ENCODE data around the gene PDIA6.

Gene PDIA6

GRCh38 chr2:10833021-10833420 is 20.4 kb upstream of the PDIA6 start:
- Histone ChIP-seq H3K9ac (ENCODE audit: low read depth in 1 of 2, low read length in 2 of 2) (no peak overlapping the region), H3K36me3 (ENCODE audit: control insufficient read depth in 2 of 2, insufficient read depth in 2 of 2, low read length in 2 of 2) (no peaks in the 10 kb centered on the region), H3K4me1 (ENCODE audit: control insufficient read depth in 2 of 2, insufficient read depth in 2 of 2, low read length in 2 of 2) (peaks cover 4 to 14% of the 10 kb centered on the region in 2 donors), H3K27ac (ENCODE audit: low read depth in 2 of 2, low read length in 2 of 2) (no peak overlapping the region), H3K27me3 (ENCODE audit: control insufficient read depth in 2 of 2, insufficient read depth in 2 of 2, low read length in 2 of 2) (no peaks in the 10 kb centered on the region), H3K4me3 (ENCODE audit: low read length in 2 of 2) (no peak overlapping the region), H3K9me3 (ENCODE audit: control insufficient read depth in 2 of 2, low read length in 2 of 2) (no peaks in the 10 kb centered on the region)

DNA sequence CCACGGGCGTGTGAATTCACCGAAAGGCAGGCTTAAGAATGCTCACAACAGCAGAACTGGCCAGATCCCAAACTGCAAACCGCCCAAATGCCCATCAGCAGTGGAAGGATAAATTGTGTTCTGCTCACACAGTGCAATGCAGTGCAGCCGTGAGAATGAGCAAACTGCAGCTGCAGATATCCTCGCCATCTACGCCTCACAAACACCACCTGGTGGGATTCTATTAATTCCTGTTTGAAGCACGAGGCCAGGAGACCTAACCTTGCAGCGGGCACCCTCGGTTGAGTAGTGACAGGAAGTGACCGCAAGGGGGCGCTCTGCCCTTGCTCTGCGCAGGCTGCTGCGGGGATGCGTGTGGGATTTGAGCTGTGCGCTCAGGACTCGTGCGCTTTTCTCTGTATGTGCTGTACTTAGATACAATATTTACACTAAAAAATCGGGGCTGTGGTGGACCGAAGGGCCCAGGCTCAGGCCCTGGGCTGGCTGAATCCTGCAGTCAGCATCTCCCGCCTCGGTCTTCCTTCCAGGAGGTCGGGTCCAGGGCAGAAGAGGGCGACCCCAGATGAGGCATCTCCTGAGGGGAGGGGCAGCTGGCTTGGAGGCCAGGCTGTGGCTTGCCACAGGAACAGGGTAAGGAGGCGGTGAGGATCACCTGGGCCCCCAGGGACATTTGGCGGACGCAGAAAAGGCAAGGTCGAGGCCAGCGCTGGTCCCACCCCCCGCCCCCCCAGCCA is 19.8 kb upstream of the PDIA6 start:
- Histone ChIP-seq H3K9ac (ENCODE audit: low read depth in 1 of 2, low read length in 2 of 2) (no peak overlapping the region), H3K27me3 (ENCODE audit: control insufficient read depth in 2 of 2, insufficient read depth in 2 of 2, low read length in 2 of 2) (no peaks in the 10 kb centered on the region)

DNA sequence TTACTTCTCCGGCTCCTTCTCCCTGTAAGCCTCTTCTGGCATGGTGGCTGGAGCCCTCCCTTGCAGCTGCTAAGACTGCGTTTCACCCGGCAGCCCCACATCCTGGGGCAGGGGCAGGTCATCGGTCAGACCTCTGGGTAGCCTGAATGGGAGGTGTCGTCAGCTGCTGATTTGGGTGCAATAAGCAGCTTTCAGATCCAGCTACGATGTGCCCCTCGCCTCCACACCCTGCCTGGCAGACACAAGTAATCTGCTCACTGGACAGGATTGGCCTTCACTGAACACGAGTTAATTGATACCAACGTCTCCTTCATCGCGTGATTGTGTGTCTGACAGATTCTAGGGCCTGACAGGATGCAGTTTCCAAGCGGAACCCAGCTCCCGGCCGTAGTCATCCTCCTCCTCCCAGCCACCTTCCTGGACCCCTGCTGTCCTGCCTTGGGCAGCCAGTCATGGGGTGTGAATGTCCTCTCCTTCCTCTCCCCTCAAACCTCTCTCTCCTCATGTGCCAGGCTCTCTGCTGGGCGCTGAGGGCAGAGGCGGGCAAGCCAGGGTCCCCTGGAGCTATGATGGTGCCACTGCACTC is 18.9 kb upstream of the PDIA6 start:
- Histone ChIP-seq H3K4me3 (ENCODE audit: low read length in 2 of 2) (no peak overlapping the region), H3K4me1 (ENCODE audit: control insufficient read depth in 2 of 2, insufficient read depth in 2 of 2, low read length in 2 of 2) (peaks cover 4 to 14% of the 10 kb centered on the region in 2 donors), H3K9me3 (ENCODE audit: control insufficient read depth in 2 of 2, low read length in 2 of 2) (no peaks in the 10 kb centered on the region), H3K27ac (ENCODE audit: low read depth in 2 of 2, low read length in 2 of 2) (no peak overlapping the region), H3K9ac (ENCODE audit: low read depth in 1 of 2, low read length in 2 of 2) (no peak overlapping the region), H3K36me3 (ENCODE audit: control insufficient read depth in 2 of 2, insufficient read depth in 2 of 2, low read length in 2 of 2) (no peaks in the 10 kb centered on the region), H3K27me3 (ENCODE audit: control insufficient read depth in 2 of 2, insufficient read depth in 2 of 2, low read length in 2 of 2) (no peaks in the 10 kb centered on the region)

More for the DNA sequence above, 19.8 kb upstream of the PDIA6 start:
- Histone ChIP-seq H3K9me3 (ENCODE audit: control insufficient read depth in 2 of 2, low read length in 2 of 2) (no peaks in the 10 kb centered on the region), H3K4me3 (ENCODE audit: low read length in 2 of 2) (no peak overlapping the region), H3K36me3 (ENCODE audit: control insufficient read depth in 2 of 2, insufficient read depth in 2 of 2, low read length in 2 of 2) (no peaks in the 10 kb centered on the region), H3K27ac (ENCODE audit: low read depth in 2 of 2, low read length in 2 of 2) (no peak overlapping the region), H3K4me1 (ENCODE audit: control insufficient read depth in 2 of 2, insufficient read depth in 2 of 2, low read length in 2 of 2) (peaks cover 4 to 14% of the 10 kb centered on the region in 2 donors)

DNA sequence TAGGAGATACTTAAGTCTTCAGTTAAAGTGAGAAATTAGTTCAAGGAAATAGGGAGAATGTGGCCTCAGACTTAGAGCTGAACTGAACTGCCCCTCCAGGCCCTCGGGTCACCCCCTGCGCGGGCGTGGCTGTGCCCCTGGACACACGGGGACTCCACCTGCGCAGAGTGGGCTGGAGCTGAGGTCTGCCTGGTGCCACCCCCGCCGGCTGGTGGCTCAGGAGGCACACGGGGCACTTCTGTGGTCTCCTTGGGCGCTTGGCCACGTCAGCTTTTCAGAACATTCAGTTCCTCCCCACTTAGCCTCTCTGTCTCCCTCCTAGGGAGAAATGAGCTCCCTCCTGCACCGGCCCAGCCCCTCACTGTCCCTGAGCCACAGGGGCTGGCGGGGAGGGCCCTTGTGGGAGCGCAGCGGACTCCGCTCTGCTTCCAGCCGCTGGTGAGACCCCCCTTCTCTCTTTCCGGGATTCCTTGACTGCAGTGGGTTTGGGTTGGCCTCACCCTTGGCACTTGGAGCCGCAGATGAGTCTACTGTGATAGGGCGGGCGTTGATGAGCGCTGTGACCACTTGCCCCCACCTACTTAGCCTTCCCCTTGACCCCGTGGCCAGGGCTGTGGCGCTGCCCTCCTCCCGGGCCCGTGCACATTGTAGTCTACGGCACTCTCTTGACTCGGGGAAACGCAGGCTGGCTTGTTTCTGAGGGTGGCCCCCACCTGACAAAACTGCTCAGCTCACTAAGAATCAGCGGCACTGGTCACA is 18.2 kb upstream of the PDIA6 start:
- Histone ChIP-seq H3K4me1 (ENCODE audit: control insufficient read depth in 2 of 2, insufficient read depth in 2 of 2, low read length in 2 of 2) (peaks cover 4 to 14% of the 10 kb centered on the region in 2 donors), H3K27me3 (ENCODE audit: control insufficient read depth in 2 of 2, insufficient read depth in 2 of 2, low read length in 2 of 2) (peaks cover 0 to under 1% of the 10 kb centered on the region in 2 donors), H3K27ac (ENCODE audit: low read depth in 2 of 2, low read length in 2 of 2) (no peak overlapping the region), H3K9ac (ENCODE audit: low read depth in 1 of 2, low read length in 2 of 2) (no peak overlapping the region), H3K9me3 (ENCODE audit: control insufficient read depth in 2 of 2, low read length in 2 of 2) (no peaks in the 10 kb centered on the region), H3K36me3 (ENCODE audit: control insufficient read depth in 2 of 2, insufficient read depth in 2 of 2, low read length in 2 of 2) (no peaks in the 10 kb centered on the region), H3K4me3 (ENCODE audit: low read length in 2 of 2) (no peak overlapping the region)

DNA sequence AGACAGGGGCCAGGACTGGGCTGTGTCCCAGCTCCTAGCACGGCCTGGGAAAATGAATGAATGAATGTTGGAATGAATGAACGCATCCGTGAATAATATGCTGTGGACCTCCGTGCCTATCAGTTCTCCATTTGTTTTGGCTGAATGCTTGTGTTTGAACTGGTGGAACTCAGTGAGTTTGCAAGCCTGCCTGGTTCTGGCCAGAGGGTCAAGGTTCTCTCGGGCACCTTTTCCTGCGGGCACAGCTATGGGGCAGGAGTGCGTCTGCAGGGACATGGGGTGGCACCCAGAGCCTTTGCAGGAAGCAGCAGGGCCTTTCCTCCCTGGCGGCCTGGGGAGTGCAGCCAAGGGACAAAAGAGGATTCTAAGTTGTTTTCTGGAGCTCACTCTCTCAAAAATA is 17.6 kb upstream of the PDIA6 start:
- no peaks in the 10 kb centered on the region for H3K9me3 ChIP-seq (ENCODE audit: control insufficient read depth in 2 of 2, low read length in 2 of 2)
- no peak overlapping the region for H3K27ac ChIP-seq (ENCODE audit: low read depth in 2 of 2, low read length in 2 of 2)
- H3K4me1 ChIP-seq (ENCODE audit: control insufficient read depth in 2 of 2, insufficient read depth in 2 of 2, low read length in 2 of 2): peaks cover 4 to 14% of the 10 kb centered on the region in 2 donors
- H3K9ac ChIP-seq (ENCODE audit: low read depth in 1 of 2, low read length in 2 of 2): no peak overlapping the region
- H3K36me3 ChIP-seq (ENCODE audit: control insufficient read depth in 2 of 2, insufficient read depth in 2 of 2, low read length in 2 of 2): no peaks in the 10 kb centered on the region
- H3K4me3 ChIP-seq (ENCODE audit: low read length in 2 of 2): no peak overlapping the region
- H3K27me3 ChIP-seq (ENCODE audit: control insufficient read depth in 2 of 2, insufficient read depth in 2 of 2, low read length in 2 of 2): peaks cover 0 to 2% of the 10 kb centered on the region in 2 donors

GRCh38 chr2:10829299-10829698 is 16.7 kb upstream of the PDIA6 start:
- Histone ChIP-seq H3K9me3 (ENCODE audit: control insufficient read depth in 2 of 2, low read length in 2 of 2) (no peaks in the 10 kb centered on the region), H3K36me3 (ENCODE audit: control insufficient read depth in 2 of 2, insufficient read depth in 2 of 2, low read length in 2 of 2) (no peaks in the 10 kb centered on the region), H3K27me3 (ENCODE audit: control insufficient read depth in 2 of 2, insufficient read depth in 2 of 2, low read length in 2 of 2) (peaks cover 0 to 2% of the 10 kb centered on the region in 2 donors), H3K27ac (ENCODE audit: low read depth in 2 of 2, low read length in 2 of 2) (no peak overlapping the region), H3K9ac (ENCODE audit: low read depth in 1 of 2, low read length in 2 of 2) (no peak overlapping the region), H3K4me3 (ENCODE audit: low read length in 2 of 2) (no peak overlapping the region), H3K4me1 (ENCODE audit: control insufficient read depth in 2 of 2, insufficient read depth in 2 of 2, low read length in 2 of 2) (peaks cover 4 to 14% of the 10 kb centered on the region in 2 donors)

GRCh38 chr2:10828346-10828745 is 15.8 kb upstream of the PDIA6 start:
- Histone ChIP-seq H3K27me3 (ENCODE audit: control insufficient read depth in 2 of 2, insufficient read depth in 2 of 2, low read length in 2 of 2) (peaks cover 0 to 2% of the 10 kb centered on the region in 2 donors), H3K36me3 (ENCODE audit: control insufficient read depth in 2 of 2, insufficient read depth in 2 of 2, low read length in 2 of 2) (no peaks in the 10 kb centered on the region), H3K9ac (ENCODE audit: low read depth in 1 of 2, low read length in 2 of 2) (no peak overlapping the region), H3K4me3 (ENCODE audit: low read length in 2 of 2) (no peak overlapping the region), H3K9me3 (ENCODE audit: control insufficient read depth in 2 of 2, low read length in 2 of 2) (no peaks in the 10 kb centered on the region), H3K4me1 (ENCODE audit: control insufficient read depth in 2 of 2, insufficient read depth in 2 of 2, low read length in 2 of 2) (peaks cover 4 to 14% of the 10 kb centered on the region in 2 donors), H3K27ac (ENCODE audit: low read depth in 2 of 2, low read length in 2 of 2) (no peak overlapping the region)

DNA sequence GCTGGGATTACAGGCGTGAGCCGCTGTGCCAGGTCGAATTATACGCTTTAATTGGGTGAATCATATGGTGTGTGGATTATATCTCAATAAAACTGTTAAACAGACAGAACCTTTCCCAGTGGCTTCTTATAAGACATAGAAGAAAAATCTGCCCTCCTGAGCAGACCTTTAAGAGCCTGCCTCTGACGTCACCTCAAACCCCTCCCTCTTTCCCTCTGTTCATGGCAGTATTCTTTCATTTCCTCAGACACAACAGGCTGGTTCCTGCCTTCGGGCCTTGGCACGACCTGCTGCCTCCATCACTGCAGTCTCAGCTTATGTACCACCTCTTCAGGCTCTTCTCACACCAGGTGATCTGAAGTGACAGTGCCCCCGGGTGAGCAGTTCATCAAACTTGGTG is 14.0 kb upstream of the PDIA6 start:
- H3K9me3 ChIP-seq (ENCODE audit: control insufficient read depth in 2 of 2, low read length in 2 of 2): no peaks in the 10 kb centered on the region
- no peak overlapping the region for H3K4me3 ChIP-seq (ENCODE audit: low read length in 2 of 2)
- H3K9ac ChIP-seq (ENCODE audit: low read depth in 1 of 2, low read length in 2 of 2): no peak overlapping the region
- H3K27ac ChIP-seq (ENCODE audit: low read depth in 2 of 2, low read length in 2 of 2): no peak overlapping the region
- H3K36me3 ChIP-seq (ENCODE audit: control insufficient read depth in 2 of 2, insufficient read depth in 2 of 2, low read length in 2 of 2): no peaks in the 10 kb centered on the region
- H3K27me3 ChIP-seq (ENCODE audit: control insufficient read depth in 2 of 2, insufficient read depth in 2 of 2, low read length in 2 of 2): peaks cover 0 to 2% of the 10 kb centered on the region in 2 donors
- H3K4me1 ChIP-seq (ENCODE audit: control insufficient read depth in 2 of 2, insufficient read depth in 2 of 2, low read length in 2 of 2): peaks cover 4 to 14% of the 10 kb centered on the region in 2 donors

DNA sequence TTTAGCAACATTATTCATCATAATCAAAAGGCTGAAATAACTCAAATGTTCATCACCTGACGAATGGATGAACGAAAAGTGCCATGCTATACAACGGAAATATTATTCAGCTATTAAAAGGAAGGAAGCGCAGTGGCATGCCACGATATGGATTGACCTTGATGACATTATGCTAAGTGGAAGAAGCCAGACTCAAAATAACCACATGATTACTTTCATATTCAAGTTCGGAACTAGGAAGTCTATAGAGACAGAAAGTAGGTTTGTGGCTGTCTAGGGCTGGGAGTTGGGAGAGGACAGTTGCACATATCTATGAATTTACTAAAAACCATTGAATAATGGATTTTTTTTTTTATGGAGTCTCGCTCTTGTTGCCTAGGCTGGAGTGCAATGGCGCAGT is 13.4 kb upstream of the PDIA6 start:
- peaks cover 4 to 14% of the 10 kb centered on the region in 2 donors for H3K4me1 ChIP-seq (ENCODE audit: control insufficient read depth in 2 of 2, insufficient read depth in 2 of 2, low read length in 2 of 2)
- no peak overlapping the region for H3K9ac ChIP-seq (ENCODE audit: low read depth in 1 of 2, low read length in 2 of 2)
- no peak overlapping the region for H3K4me3 ChIP-seq (ENCODE audit: low read length in 2 of 2)
- H3K36me3 ChIP-seq (ENCODE audit: control insufficient read depth in 2 of 2, insufficient read depth in 2 of 2, low read length in 2 of 2): no peaks in the 10 kb centered on the region
- no peak overlapping the region for H3K27ac ChIP-seq (ENCODE audit: low read depth in 2 of 2, low read length in 2 of 2)
- no peaks in the 10 kb centered on the region for H3K9me3 ChIP-seq (ENCODE audit: control insufficient read depth in 2 of 2, low read length in 2 of 2)
- H3K27me3 ChIP-seq (ENCODE audit: control insufficient read depth in 2 of 2, insufficient read depth in 2 of 2, low read length in 2 of 2): peaks cover 0 to 2% of the 10 kb centered on the region in 2 donors

GRCh38 chr2:10824191-10824590 is 11.6 kb upstream of the PDIA6 start:
- Histone ChIP-seq H3K27ac (ENCODE audit: low read depth in 2 of 2, low read length in 2 of 2) (no peak overlapping the region), H3K4me1 (ENCODE audit: control insufficient read depth in 2 of 2, insufficient read depth in 2 of 2, low read length in 2 of 2) (peaks cover 0 to 5% of the 10 kb centered on the region in 2 donors), H3K4me3 (ENCODE audit: low read length in 2 of 2) (no peak overlapping the region), H3K9me3 (ENCODE audit: control insufficient read depth in 2 of 2, low read length in 2 of 2) (no peaks in the 10 kb centered on the region), H3K9ac (ENCODE audit: low read depth in 1 of 2, low read length in 2 of 2) (no peak overlapping the region), H3K27me3 (ENCODE audit: control insufficient read depth in 2 of 2, insufficient read depth in 2 of 2, low read length in 2 of 2) (peaks cover 0 to 2% of the 10 kb centered on the region in 2 donors), H3K36me3 (ENCODE audit: control insufficient read depth in 2 of 2, insufficient read depth in 2 of 2, low read length in 2 of 2) (no peaks in the 10 kb centered on the region)
